Activated CD4-positive, alpha-beta T cell treated with anti-CD3 and anti-CD28 coated beads, Interleukin-2, amount 10 ng/mL, durations not matched to agents 24 days and 14 days (primary cell): Measurements from ENCODE around the gene EML6. TPM values are rescaled to one million over a fixed set of nuclear protein-coding genes. Genes with fewer than 3 reads are reported as not detected.
A peak's percentile ranks its signal among the peaks of the same experiment; 100 is the strongest.
"Not testable (repeated sequence)": the region's sequence is repeated elsewhere in the genome, so short reads cannot be mapped to it uniquely, and the experiment has no call there.

Source experiments
- DNase-seq: peaks from one replicate; pipeline ENCODE4 v3.0.0; 2022
- H3K27ac Mint-ChIP-seq: one replicate; pipeline ENCODE4 v1.8.0; 2022; ENCODE audit warnings: mild to moderate bottlenecking, mixed read lengths
- H3K27me3 Mint-ChIP-seq: one replicate; pipeline ENCODE4 v1.8.0; 2022; ENCODE audit warnings: mixed read lengths
- H3K36me3 Mint-ChIP-seq: one replicate; pipeline ENCODE4 v1.8.0; 2022; ENCODE audit warnings: low read depth, mild to moderate bottlenecking, mixed read lengths
- H3K4me1 Mint-ChIP-seq: one replicate; pipeline ENCODE4 v1.8.0; 2021; ENCODE audit warnings: mixed read lengths
- H3K4me3 Mint-ChIP-seq: one replicate; pipeline ENCODE4 v1.8.0; 2022; ENCODE audit warnings: mild to moderate bottlenecking, moderate library complexity, mixed read lengths
- H3K9me3 Mint-ChIP-seq: one replicate; pipeline ENCODE4 v1.8.0; 2021; ENCODE audit warnings: mixed read lengths
- intact Hi-C: fragments of 100-400 bp; cut with micrococcal nuclease; formaldehyde crosslinking; loops from one replicate; pipeline ENCODE4 v1.15.1; 2023
- total RNA-seq: library from RNA; stranded (reverse); gene quantifications from 2 replicates; pipeline ENCODE4 v1.2.3, GENCODE V29; 2022

The EML6 gene
- total RNA-seq, 1 donor from 2014 or later: 0.77 TPM

DNA sequence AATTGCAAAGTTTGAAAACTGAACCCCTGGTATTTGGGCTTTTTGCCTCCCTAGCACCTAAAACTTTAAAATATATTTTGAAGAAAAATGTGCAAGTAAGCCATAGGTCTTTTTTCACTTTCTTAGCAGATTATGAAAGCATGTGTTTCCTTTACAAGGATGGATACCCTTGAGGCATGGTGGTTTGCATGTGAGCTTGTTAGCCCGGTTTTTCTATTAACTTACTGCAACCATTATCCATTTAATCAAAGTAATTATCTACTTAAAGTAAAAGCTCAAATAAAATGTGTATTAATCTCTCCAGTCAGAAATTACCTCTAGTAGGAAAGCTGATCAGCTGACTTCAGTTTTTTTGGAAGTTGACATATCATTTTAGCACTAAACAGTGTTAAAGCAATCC is 140.6 kb downstream of the EML6 start:
- Mint-ChIP-seq H3K4me1 (peaks cover 9% of the 10 kb centered on the region), H3K4me3 (no peak overlapping the region), H3K9me3 (peaks cover 5% of the 10 kb centered on the region), H3K27me3 (no peaks in the 10 kb centered on the region), H3K36me3 (no peaks in the 10 kb centered on the region), H3K27ac (no peak overlapping the region)
- intact Hi-C loops: no loop called here
- DNase-seq: no peak

DNA sequence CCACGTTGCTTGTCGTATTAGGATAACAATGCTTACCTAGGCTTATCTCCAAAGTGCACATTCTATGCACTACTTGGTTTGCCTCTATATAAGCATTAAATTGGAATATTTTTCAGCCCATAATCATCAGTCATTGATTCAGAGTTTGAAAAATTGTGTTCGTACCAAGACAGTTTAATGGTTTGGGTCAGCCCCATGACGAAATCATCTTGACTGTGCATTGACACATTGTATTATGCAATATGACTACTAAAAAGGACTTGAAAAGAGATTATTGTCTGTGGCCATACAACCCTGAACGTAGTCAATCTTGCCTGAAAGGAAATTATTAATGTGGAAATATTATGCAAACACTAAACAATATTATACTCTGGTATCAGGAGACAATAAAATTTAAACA is 141.3 kb downstream of the EML6 start:
- intact Hi-C loops: no loop called here
- H3K9me3 Mint-ChIP-seq: peaks cover 5% of the 10 kb centered on the region

DNA sequence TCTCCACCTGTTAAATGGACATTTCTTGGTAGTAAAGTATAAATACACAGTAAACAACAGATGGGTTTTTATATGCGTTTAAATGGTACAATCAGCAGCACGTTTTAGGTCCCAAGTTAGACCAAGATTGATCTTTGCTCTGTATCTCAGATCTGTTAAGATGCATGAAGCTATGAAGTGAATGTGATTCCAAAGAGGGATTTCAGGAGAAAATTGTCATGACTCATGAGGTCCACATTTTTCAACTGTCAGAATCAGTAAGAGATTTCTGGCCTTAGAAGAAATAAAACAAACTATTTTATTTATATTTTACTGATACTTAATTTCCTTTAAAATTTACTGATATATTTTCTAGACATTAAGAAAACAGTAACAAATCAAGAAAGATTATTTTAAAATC is 142.7 kb downstream of the EML6 start:
- no peak for DNase-seq
- H3K4me3 Mint-ChIP-seq: no peak overlapping the region
- H3K36me3 Mint-ChIP-seq: no peaks in the 10 kb centered on the region
- H3K9me3 Mint-ChIP-seq: peaks cover 5% of the 10 kb centered on the region
- H3K4me1 Mint-ChIP-seq: peaks cover 9% of the 10 kb centered on the region
- H3K27me3 Mint-ChIP-seq: no peaks in the 10 kb centered on the region
- H3K27ac Mint-ChIP-seq: no peak overlapping the region
- intact Hi-C loops: no loop called here

More for the DNA sequence above, 141.3 kb downstream of the EML6 start:
- DNase-seq: no peak
- no peaks in the 10 kb centered on the region for H3K36me3 Mint-ChIP-seq
- H3K4me1 Mint-ChIP-seq: peaks cover 9% of the 10 kb centered on the region
- no peak overlapping the region for H3K27ac Mint-ChIP-seq
- no peaks in the 10 kb centered on the region for H3K27me3 Mint-ChIP-seq
- no peak overlapping the region for H3K4me3 Mint-ChIP-seq

DNA sequence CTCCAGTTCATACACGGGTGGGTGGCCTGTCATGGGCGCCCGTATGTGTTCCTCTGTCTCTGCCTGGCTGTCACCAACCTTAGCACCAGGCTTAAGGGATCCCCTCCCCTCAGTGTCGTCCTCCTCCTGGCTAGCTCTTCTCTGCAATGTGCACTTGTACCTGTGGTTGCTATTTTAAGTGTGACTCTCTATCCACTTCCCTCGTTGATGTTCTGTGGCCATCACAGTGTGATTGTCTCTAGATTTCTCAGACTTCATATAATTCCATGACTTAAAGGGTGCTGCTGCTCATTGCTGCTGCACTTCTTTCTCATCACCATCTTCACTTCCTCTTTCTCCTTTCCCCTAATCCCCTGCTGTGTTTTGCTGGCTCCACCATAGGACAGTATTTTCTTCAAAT is 143.4 kb downstream of the EML6 start:
- Mint-ChIP-seq H3K27me3 (no peaks in the 10 kb centered on the region), H3K4me3 (no peak overlapping the region), H3K27ac (no peak overlapping the region), H3K36me3 (no peaks in the 10 kb centered on the region), H3K4me1 (peaks cover 9% of the 10 kb centered on the region), H3K9me3 (peaks cover 5% of the 10 kb centered on the region)
- DNase-seq: no peak
- intact Hi-C loops: no loop called here

DNA sequence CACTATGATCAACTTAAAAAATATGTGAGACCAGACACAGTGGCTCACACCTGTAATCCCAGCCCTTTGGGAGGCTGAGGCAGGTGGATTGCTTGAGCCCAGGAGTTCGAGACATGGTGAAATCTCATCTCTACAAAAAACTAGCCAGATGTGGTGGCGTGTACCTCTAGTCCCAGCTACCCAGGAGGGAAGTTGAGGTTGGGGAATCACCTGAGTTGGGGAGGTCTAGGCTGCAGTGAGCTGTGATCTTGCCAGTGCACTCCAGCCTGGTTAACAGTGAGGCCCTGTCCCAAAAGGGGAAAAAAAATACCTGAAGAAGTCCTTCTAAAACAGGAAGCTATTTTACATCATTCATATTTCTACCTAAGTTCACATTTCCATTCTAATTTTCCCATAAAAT is 144.0 kb downstream of the EML6 start:
- DNase-seq: no peak
- H3K27ac Mint-ChIP-seq: no peak overlapping the region
- intact Hi-C loops: no loop called here
- peaks cover 9% of the 10 kb centered on the region for H3K4me1 Mint-ChIP-seq
- H3K36me3 Mint-ChIP-seq: no peaks in the 10 kb centered on the region
- peaks cover 2% of the 10 kb centered on the region for H3K9me3 Mint-ChIP-seq
- H3K27me3 Mint-ChIP-seq: no peaks in the 10 kb centered on the region
- H3K4me3 Mint-ChIP-seq: no peak overlapping the region

DNA sequence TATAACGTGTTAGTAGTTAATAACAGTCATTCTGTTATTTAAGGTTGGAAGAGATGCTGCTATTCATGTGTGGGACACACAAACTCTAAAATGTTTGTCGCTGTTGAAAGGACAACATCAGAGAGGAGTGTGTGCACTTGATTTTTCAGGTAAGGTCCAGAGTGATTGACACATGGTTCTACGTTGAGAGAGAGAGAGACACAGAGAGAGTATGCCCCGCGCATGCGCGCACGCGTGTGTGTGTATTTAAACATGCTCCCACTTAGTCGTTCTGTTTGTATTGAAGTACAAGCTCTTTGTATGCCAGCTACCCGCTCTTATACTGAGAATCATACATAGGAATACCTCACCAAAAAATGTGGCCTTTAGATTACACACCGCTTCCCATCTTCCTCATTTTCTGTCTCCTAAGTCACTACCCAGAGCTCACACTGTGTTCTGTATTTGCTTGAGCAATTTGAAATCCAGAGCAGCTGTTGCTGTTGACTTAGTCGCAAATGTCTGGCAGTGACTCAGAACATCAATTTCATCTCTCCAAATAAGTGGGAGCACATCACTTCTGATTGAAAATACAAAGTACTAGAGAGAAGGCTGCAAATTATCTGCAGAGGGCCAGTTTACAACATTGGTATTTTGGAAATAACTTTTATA is 148.1 kb downstream of the EML6 start:
- peaks cover 1% of the 10 kb centered on the region for H3K27me3 Mint-ChIP-seq
- H3K4me3 Mint-ChIP-seq: no peak overlapping the region

DNA sequence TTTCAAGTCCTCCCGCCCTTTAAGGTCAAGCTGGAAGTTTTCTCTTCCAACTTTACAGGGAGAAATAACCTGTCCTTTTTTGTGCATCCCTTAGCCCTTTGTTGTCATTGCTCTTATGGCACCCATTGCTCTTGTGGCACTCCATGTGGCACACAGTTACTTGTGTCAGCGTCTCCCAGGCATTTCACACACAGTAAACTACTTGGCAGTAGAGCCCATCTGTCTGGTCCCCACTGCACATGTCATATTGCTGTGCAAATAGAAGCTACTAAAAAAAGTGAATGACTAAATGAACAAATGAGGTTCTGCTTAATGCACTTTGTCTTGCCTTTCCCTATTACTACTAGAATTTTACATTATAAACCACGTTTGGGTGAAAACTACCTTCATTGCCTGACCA is 149.3 kb downstream of the EML6 start:
- Mint-ChIP-seq H3K9me3 (no peaks in the 10 kb centered on the region), H3K4me1 (no peaks in the 10 kb centered on the region), H3K27ac (no peak overlapping the region), H3K36me3 (no peaks in the 10 kb centered on the region), H3K4me3 (no peak overlapping the region), H3K27me3 (peaks cover 5% of the 10 kb centered on the region)
- intact Hi-C loops: no loop called here
- no peak for DNase-seq

More for the DNA sequence above, 148.1 kb downstream of the EML6 start:
- Mint-ChIP-seq H3K36me3 (no peaks in the 10 kb centered on the region), H3K4me1 (peaks cover 8% of the 10 kb centered on the region), H3K9me3 (no peaks in the 10 kb centered on the region), H3K27ac (no peak overlapping the region)
- DNase-seq: no peak
- intact Hi-C loops: no loop called here

DNA sequence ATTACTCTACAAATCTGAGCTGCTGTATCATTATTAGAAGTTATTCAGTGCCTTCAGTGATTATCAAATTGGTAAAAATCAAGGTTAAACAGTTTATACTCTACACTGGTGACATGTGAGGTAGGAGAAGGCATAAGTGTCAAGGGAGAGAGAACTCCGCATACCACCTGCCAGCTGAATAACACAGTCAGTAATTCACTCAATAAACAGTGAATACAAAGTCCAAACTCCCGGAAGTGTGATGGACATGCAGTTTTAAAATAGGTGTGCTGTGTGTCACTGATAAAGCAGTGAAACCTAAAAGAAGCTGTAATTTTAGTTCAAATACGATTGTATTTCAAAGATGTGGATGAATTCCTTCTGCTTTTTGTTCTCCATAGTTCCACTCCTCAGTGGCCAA is 149.8 kb downstream of the EML6 start:
- H3K27me3 Mint-ChIP-seq, intact Hi-C loops, H3K36me3 Mint-ChIP-seq, H3K4me1 Mint-ChIP-seq, H3K27ac Mint-ChIP-seq, H3K9me3 Mint-ChIP-seq, H3K4me3 Mint-ChIP-seq: not testable (repeated sequence)
- peak; percentile 14 for DNase-seq

DNA sequence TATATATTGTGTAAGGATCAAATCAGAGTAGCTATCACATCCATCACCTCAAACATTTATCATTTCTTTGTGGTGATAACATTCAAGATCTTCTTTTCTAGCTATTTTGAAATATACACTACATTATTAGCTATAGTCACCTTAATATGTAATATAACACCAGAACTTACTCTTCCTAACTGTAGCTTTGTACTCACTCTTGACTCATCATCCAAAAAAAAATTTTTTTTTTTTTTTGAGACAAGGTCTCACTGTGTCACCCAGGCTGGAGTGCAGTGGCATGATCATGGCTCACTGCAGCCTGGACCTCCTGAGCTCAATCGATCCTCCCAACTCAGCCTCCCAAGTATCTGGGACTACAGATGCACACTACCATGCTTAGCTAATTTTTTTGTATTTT is 153.3 kb downstream of the EML6 start:
- H3K27me3 Mint-ChIP-seq: peaks cover 10% of the 10 kb centered on the region
- no peaks in the 10 kb centered on the region for H3K9me3 Mint-ChIP-seq
- intact Hi-C loops: no loop called here
- H3K27ac Mint-ChIP-seq: no peak overlapping the region
- H3K36me3 Mint-ChIP-seq: no peaks in the 10 kb centered on the region
- DNase-seq: no peak
- H3K4me3 Mint-ChIP-seq: no peak overlapping the region
- H3K4me1 Mint-ChIP-seq: no peaks in the 10 kb centered on the region

DNA sequence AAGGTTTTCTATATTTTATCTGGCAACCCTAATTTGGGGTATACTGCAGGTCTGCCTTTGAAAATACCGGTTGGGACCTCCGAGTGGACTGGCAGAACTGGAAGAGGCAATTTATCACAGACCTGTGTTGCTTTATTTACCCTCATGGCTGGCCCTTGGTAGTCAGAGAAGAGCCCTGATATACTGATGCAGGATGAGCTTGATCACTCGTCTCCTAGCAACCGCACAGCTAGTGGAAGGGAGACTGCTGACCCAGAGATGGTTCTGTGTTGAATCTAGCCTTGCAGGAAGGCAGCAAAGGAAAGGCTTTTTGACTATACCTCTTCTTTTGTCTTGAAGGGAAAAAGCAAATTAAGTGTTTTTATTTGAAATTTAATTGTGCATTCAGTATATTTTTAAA is 154.7 kb downstream of the EML6 start:
- no peak overlapping the region for H3K4me3 Mint-ChIP-seq
- H3K27ac Mint-ChIP-seq: no peak overlapping the region
- no peaks in the 10 kb centered on the region for H3K9me3 Mint-ChIP-seq
- DNase-seq: no peak
- intact Hi-C loops: no loop called here
- peaks cover 10% of the 10 kb centered on the region for H3K27me3 Mint-ChIP-seq
- H3K36me3 Mint-ChIP-seq: no peaks in the 10 kb centered on the region
- no peaks in the 10 kb centered on the region for H3K4me1 Mint-ChIP-seq

DNA sequence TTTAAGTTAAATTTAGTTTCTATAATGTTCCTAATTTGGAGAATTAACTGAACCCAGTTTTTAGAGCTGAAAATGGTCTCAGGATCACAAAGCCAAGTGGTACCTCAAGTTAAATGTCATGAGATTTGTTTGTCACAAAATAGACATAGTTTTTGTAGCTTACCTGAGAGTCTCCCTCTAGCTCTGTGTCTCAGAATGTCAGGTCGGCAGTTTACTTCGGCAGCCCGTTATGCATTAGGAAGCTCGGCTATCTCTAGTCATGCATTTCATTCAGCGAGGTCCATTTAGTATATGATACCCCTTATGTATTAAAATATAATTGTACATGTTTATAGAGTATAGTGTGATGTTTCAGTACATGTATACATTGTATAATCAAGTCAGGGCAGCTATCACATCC is 155.6 kb downstream of the EML6 start:
- H3K27me3 Mint-ChIP-seq: peaks cover 12% of the 10 kb centered on the region
- no peak overlapping the region for H3K27ac Mint-ChIP-seq
- intact Hi-C loops: no loop called here
- H3K4me3 Mint-ChIP-seq: no peak overlapping the region
- no peaks in the 10 kb centered on the region for H3K9me3 Mint-ChIP-seq
- no peaks in the 10 kb centered on the region for H3K36me3 Mint-ChIP-seq
- DNase-seq: no peak
- H3K4me1 Mint-ChIP-seq: no peaks in the 10 kb centered on the region

DNA sequence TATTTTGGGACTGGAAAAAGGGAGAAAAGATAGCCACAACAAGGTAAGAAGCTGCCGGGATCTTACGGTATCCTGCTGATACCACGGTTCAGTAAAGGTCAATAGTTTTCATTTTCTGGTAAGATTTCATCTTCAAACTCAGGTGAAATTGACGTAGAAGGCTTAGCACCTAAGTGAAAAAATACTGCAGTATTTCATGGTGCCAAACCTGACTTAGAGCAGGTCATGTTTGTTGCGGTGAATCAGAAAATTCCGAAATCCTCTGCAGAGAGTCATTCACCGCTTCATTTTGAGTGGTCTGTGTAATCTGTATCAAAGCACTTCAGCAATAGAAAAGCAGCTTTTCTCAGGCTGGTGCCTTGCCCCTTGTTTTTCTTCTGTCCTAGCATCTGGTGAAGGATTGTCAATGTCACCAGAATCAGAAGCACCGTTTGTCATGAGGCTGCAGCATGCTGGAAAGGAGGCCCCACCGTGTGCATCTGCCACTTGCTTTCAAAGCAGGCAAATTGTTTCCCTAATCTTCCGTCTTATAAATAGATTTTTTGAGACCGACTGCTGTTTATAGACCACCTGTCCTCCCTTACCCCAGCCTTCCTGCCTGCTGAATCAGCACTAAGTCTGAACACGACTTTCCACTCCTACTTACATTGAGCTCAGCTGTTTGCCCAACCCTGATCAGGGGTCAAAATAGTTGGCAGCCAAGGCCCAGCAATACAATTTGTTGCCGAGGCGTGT is 156.3 kb downstream of the EML6 start:
- H3K9me3 Mint-ChIP-seq: no peaks in the 10 kb centered on the region
- H3K36me3 Mint-ChIP-seq: no peaks in the 10 kb centered on the region
- no peaks in the 10 kb centered on the region for H3K4me1 Mint-ChIP-seq
- DNase-seq: no peak
- H3K27ac Mint-ChIP-seq: no peak overlapping the region
- peaks cover 16% of the 10 kb centered on the region for H3K27me3 Mint-ChIP-seq
- no peak overlapping the region for H3K4me3 Mint-ChIP-seq
- intact Hi-C loops: no loop called here

DNA sequence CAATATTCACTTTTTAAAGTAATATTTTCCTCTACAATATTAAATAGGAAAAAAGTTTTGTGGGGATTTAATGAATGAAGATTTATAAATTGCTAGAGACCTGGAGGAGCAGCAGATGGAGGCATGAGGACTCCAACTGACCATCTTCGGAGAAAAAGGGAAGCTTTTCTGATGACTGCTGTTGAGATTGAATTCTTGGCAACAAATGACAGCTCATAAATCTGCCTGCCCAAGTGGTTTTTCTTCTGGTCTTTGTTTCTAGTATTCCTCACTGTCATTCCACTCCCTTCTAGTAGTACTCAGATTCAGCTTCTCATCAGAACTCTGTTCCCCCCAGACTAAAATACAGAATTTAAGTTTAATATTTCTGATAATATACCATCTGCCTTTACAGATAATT is 157.0 kb downstream of the EML6 start:
- Mint-ChIP-seq H3K36me3 (no peaks in the 10 kb centered on the region), H3K4me3 (no peak overlapping the region), H3K27me3 (peaks cover 16% of the 10 kb centered on the region), H3K9me3 (no peaks in the 10 kb centered on the region), H3K27ac (no peak overlapping the region), H3K4me1 (no peaks in the 10 kb centered on the region)
- intact Hi-C loops: no loop called here
- no peak for DNase-seq

DNA sequence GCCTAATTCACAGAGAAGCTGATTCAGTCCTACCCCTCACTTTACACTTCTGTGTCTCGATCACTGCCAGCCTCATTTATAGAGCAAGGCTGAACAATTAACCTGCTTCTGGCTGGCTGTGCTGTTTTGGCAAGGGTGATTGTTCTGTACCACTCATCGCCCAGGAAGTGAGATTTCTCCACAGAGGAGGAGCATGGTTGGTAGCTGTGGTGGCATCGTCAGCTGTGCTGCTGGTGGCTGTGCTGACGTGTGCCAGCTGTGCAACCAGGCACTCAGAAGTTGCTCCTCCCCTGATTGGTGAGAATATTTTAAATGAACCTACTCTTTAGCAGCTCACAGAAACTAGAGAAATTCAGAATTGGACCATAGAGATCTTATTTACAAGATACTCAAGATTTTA is 158.3 kb downstream of the EML6 start:
- Mint-ChIP-seq H3K27ac (no peak overlapping the region), H3K36me3 (no peaks in the 10 kb centered on the region), H3K4me3 (no peak overlapping the region), H3K9me3 (no peaks in the 10 kb centered on the region), H3K4me1 (no peaks in the 10 kb centered on the region), H3K27me3 (peaks cover 15% of the 10 kb centered on the region)
- intact Hi-C loops: no loop called here
- no peak for DNase-seq

DNA sequence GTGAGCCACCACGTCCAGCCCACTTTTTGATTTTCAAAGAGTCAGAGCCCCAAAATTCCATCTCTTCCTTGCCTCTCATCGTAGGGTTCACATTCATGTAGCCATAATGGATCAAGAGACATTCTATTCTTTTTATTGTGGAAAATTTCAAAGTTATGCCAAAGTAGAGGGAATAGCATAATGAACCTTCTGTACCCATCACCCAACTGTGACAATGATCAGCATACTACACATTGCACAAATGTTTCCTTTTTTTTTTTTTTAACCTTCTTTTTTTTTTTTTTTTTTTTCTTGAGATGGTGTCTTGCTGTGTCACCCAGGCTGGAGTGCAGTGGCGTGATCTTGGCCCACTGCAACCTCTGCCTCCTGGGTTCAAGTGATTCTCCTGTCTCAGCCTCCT is 162.4 kb downstream of the EML6 start:
- Mint-ChIP-seq H3K27me3 (peaks cover 16% of the 10 kb centered on the region), H3K9me3 (no peaks in the 10 kb centered on the region), H3K4me3 (no peak overlapping the region), H3K4me1 (no peaks in the 10 kb centered on the region), H3K36me3 (no peaks in the 10 kb centered on the region), H3K27ac (no peak overlapping the region)
- intact Hi-C loops: no loop called here
- DNase-seq: no peak
